AG04450 (cell line): Measurements from ENCODE around the gene MYH1. TPM values are rescaled to one million over a fixed set of nuclear protein-coding genes. Genes with fewer than 3 reads are reported as not detected.

Experiments
- CTCF ChIA-PET: fragments of 300-600, 350-600 bp; formaldehyde crosslinking; extraction: SDS; loops from one replicate; lab custom pipeline; 2022; ENCODE audit warnings: antibody characterized with exemption, inconsistent platforms; lab: Charles Lee
- POLR2A ChIA-PET: fragments of 350-600 bp; formaldehyde crosslinking; extraction: SDS; loops from one replicate; lab custom pipeline; 2021; ENCODE audit warnings: antibody characterized with exemption, inconsistent platforms; lab: Yijun Ruan, JAX
- DNase-seq: peaks from one replicate; pipeline ENCODE4 v3.0.0-alpha.2; 2011; ENCODE audit warnings: low read depth, low spot score
- H3K27ac ChIP-seq: one replicate; pipeline ENCODE4 v1.5.1; 2012; ENCODE audit warnings: low read depth, low read length, control low read depth
- H3K27me3 ChIP-seq: one replicate; pipeline ENCODE4 v1.6.0; 2012; ENCODE audit warnings: low read length; ENCODE audit not compliant: control insufficient read depth, insufficient read depth
- H3K4me3 ChIP-seq: 2 replicates; pipeline ENCODE4 v1.5.1; 2011; ENCODE audit warnings: mild to moderate bottlenecking, low read depth, low read length, control low read depth
- H3K9me3 ChIP-seq: 2 replicates; pipeline ENCODE4 v1.5.1; 2012; ENCODE audit warnings: low read length; ENCODE audit not compliant: control insufficient read depth, insufficient read depth
- polyA minus RNA-seq: library from RNA; depleted of rRNA, polyadenylated mRNA; stranded (reverse); fragments of >200 nt; gene quantifications from 2 replicates; pipeline ENCODE4 v1.2.3, GENCODE V29; 2011; rRNA and poly(A)+ RNA removed
- polyA plus RNA-seq: library from polyadenylated mRNA; depleted of rRNA; stranded (reverse); fragments of >200 nt; gene quantifications from 2 replicates; pipeline ENCODE4 v1.2.3, GENCODE V29; 2011; rRNA removed
- TF ChIP-seq, protein P1 (sequence below): IDR thresholded peaks from 2 replicates; pipeline ENCODE4 v1.5.1; 2011; ENCODE audit warnings: low read depth, low read length, control low read depth, inconsistent platforms

MYH1 gene
- polyA plus RNA-seq (not detected in 2 replicates), polyA minus RNA-seq (not detected in 2 replicates)

DNA sequence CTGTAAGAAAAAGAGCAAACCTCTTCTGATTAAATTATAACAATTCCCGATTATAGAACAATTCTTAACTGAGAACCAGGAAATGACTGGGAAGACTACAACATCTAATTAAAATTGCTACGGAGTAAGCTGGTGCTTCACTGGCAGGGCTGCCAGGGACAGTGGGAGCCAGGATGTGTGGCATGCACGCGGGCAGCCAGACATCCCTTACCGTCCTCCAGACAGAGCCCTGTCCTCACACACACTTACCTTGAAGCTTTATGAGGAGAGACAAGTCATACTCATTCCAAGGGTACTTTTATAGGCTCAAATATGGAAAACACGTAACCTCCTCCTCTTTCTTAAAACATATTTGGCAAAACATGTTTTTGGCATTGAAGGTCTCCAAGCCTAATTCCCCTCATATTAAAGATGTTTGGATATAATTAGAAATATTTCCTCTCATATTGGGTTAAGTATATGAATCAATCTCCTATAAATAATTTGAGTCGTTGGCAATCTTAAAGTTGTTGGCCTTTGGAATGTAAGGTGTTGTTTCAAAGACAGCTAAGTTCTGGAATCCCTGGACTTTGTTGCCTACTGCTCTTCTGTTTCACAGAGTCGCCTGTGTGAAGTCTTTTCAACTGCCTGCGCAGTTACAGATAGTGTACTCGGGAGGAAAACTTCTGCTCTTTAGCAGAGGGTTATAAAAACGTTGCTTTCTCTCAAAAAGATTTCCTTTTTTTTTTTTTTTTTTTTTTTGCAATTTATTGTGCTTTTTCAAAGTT lies at the start of gene MYH1:
Gene MYH1 (minus strand): TSS at position 272 of the 767 bp plus-strand sequence. CDS start 1,900 bp downstream, outside the sequence.
- Histone ChIP-seq H3K9me3 (peaks cover 11% of the 10 kb centered on the region; the same call in 1 of the 2 replicates), H3K27me3 (no peaks in the 10 kb centered on the region), H3K4me3 (no peak within 1 kb of the TSS), H3K27ac (no peak within 1 kb of the TSS)
- DNase-seq = no peak
- ChIA-PET CTCF (no interaction called here), POLR2A (no interaction called here)
- TF ChIP-seq, protein P1, sequence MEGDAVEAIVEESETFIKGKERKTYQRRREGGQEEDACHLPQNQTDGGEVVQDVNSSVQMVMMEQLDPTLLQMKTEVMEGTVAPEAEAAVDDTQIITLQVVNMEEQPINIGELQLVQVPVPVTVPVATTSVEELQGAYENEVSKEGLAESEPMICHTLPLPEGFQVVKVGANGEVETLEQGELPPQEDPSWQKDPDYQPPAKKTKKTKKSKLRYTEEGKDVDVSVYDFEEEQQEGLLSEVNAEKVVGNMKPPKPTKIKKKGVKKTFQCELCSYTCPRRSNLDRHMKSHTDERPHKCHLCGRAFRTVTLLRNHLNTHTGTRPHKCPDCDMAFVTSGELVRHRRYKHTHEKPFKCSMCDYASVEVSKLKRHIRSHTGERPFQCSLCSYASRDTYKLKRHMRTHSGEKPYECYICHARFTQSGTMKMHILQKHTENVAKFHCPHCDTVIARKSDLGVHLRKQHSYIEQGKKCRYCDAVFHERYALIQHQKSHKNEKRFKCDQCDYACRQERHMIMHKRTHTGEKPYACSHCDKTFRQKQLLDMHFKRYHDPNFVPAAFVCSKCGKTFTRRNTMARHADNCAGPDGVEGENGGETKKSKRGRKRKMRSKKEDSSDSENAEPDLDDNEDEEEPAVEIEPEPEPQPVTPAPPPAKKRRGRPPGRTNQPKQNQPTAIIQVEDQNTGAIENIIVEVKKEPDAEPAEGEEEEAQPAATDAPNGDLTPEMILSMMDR = no peak

DNA sequence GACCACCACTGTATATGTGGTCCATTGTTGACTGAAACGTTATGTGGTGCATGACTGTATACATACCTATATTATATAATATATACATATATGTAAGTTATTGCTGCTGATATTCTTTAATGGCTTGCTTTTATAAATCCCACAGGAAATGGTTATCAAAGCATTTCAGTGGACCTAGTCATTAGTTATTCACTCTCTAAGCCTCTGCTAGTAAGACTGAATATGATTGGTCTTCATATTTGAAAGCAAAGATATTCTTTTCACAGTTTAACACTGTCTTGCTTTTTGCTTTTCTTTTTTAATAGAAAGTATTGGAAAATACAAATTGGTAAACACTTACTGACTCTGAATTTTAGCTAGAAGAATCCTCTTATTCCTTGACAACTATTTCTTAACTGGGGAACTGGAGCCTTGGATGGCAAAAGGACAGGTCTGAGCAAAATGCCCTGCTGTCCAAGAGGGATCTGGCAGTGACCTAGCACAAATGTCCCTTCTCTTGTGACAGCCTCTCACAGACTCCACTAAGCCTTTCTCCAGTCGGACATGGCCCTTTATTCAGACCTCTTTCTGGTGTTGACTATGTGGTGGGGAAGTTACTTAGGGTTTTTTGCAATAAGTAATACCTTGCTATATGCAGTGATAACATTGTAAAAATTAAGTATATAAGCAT lies 45.8 kb upstream of the MYH1 start:
- POLR2A ChIA-PET = no interaction called here

DNA sequence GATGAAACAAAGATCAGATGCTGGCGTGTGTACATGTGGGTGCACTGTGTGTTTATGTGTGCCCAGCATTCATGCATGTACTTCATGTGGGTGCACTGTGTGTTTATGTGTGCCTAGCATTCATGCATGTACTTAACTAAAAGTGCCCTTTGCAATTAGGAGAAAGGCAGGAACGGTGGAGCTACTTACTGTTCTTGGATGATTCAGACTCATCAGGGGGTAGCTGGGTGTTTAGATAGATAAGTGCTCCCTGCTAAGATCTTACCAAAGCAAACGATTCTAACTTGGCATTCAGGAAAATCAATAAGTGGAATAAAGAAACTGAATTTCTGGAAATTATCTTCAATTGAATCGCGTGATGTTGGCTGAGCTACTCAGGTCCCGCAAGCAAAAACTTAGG lies 39.7 kb upstream of the MYH1 start:
- TF ChIP-seq, protein P1 = no peak
- Histone ChIP-seq H3K27ac (no peak overlapping the region), H3K27me3 (no peaks in the 10 kb centered on the region), H3K9me3 (no peaks in the 10 kb centered on the region; the same call in 1 of the 2 replicates), H3K4me3 (no peak overlapping the region)
- POLR2A ChIA-PET = no interaction called here
- no peak for DNase-seq
- CTCF ChIA-PET = interaction anchor here (0.5 kb wide), 1 partner anchor 509 kb away, joined by 3 read pairs; no protein-coding TSS in a partner anchor

More for the DNA sequence above, 45.8 kb upstream of the MYH1 start:
- Histone ChIP-seq H3K4me3 (no peak overlapping the region), H3K27ac (no peak overlapping the region), H3K9me3 (peaks cover 3% of the 10 kb centered on the region; the same call in 1 of the 2 replicates), H3K27me3 (no peaks in the 10 kb centered on the region)
- CTCF ChIA-PET = no interaction called here
- DNase-seq = no peak
- TF ChIP-seq, protein P1 = no peak

DNA sequence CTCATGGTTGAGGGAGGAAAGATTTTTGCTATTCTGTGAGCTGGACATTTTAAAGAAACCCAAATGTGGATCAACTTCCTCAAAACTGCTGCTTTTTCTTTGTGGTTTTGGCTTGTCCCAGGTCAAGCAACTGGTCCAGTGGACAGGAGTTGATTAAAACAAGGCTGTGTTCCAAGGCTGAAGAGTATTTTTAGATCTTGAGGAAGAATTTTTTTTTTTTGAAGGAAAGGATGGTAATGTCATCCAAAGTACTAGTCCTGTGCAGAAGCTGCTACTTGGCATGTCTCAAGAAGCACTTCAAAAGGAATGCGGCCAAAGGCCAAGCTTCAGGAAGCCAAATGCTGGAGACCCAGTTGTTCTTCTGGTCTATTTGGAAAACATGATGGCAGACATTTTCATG lies 39.1 kb upstream of the MYH1 start:
- Histone ChIP-seq H3K27ac (no peak overlapping the region), H3K27me3 (no peaks in the 10 kb centered on the region), H3K9me3 (no peaks in the 10 kb centered on the region; the same call in 1 of the 2 replicates), H3K4me3 (no peak overlapping the region)
- ChIA-PET CTCF (interaction anchor here (0.5 kb wide), 1 partner anchor 508 kb away, joined by 3 read pairs; no protein-coding TSS in a partner anchor), POLR2A (no interaction called here)
- no peak for DNase-seq
- TF ChIP-seq, protein P1 = no peak
